ENCODE measurements around the gene FITM2.

FITM2 gene

DNA sequence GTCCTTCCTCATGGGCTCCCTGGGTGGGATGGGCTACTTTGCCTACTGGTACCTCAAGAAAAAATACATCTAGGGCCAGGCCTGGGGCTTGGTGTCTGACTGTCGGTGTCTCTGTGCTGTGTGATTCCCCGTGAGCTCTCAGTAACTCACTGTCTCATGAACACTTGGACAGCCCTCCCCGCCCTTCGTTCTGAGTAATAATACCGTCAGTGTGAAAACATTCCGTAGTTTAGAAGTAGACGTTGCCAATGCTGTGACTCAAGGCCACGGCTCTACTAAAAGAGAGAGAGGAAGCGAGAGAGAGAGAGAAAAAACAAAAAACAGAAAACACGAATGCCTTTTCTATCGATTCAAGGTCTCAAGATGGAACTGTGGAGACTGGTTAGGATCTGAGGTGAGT is 31.8 kb downstream of the FITM2 start:
- DNase-seq = no peak

- DNase-seq = no peak
Measured at GRCh38 chr20:44274303-44275017, 36.5 kb downstream of the FITM2 start.

DNA sequence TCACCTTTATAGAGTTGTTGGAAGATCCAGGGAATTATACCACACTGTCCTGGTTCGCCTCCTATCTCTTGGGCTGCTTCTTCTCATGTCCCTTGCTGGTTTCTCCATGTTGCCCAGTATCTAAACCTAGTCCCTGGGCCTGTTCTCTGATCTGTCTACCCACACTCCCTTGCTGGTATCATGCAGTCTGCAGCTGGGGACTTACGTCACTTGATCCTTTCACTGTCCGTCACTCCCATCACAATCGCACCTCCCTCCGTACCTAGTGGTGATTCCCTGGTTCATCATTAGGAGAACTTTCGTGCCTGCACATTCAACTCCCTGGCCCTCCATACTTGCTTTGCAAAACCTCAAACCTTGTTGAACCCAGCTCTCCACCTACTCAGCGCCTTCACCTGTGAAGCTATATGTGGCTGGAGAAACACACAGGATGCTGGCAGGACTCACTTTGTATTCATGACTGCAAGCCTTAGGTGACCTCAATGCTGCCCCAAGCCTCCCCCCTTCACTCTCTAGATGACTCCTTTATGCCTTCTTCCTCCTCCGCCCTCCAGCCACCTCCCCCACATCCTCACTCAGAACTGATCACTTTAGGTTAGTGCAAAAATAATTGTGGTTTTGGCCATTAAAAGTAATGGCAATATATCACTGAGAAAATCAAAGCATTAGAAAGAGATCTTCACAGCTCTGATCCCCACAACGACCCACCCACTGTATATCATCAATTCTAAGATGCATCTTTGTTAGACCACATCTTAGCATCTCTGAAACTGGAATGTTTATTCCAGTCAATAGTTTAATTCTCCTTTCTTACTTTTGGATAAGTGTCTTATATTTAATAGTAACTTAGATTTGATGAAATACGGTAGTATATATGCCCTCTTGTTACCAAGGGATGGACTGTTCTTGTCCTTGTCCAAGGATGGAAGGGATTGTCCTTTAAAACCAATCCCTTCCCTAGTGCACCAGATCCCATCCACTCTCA is 37.5 kb downstream of the FITM2 start:
- DNase-seq = no peak

DNA sequence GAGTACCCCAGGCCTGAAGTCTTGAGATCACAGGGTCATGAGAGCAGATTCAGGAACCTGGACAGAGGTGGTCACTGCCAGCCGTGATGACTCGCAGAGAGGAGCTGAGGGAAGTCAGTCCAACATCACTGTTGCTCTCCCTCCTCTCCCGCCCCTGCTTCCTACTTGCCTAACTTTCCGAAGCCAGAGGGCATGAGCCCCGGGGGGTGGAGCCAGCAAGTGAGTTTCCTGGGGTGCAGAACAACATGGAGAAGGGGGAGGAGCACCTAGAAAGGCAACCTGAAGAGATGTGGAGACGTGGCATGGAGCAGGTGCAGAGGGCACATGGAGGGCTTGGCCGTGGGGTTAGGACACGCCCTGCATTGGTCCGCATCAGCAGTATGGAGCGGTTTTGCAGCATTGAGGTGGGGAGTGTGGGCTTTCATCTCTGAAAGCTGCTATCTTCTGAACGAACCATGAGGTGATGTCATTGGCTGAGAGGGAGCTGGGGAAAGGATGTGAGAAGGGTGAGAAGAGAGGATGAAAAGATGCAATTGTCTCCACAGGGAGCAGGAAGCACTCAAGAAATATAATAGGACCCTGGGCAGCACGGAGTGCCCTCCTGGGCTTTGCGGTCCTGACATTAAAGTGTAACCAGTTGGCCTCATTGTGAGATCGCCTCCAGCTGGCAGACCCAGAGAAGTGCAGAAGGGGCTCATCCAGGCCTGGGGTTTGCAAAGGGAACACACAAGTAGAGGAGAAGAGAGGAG is 38.9 kb downstream of the FITM2 start:
- no peak for DNase-seq

GRCh38 chr20:44268802-44269201 is 42.2 kb downstream of the FITM2 start:
- no peak for DNase-seq

DNA sequence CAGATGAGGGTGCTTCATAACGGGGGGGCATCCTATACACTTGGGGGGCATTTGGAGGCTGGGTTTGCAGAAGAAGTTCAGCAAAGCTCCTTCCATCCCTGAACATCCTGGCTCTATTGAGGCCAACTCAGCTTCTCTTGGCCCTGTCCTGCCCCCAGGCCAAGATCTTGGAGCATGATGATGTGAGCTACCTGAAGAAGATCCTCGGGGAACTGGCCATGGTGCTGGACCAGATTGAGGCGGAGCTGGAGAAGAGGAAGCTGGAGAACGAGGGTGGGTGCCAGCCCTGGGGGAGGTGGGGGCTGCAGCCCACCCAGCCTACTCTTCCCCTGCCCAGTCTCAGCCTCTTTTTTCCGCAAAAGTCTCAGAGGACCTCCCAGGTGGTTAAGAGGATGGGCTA is 46.7 kb downstream of the FITM2 start:
- DNase-seq = no peak

GRCh38 chr20:44258226-44258890 is 52.6 kb downstream of the FITM2 start:
- DNase-seq = no peak

DNA sequence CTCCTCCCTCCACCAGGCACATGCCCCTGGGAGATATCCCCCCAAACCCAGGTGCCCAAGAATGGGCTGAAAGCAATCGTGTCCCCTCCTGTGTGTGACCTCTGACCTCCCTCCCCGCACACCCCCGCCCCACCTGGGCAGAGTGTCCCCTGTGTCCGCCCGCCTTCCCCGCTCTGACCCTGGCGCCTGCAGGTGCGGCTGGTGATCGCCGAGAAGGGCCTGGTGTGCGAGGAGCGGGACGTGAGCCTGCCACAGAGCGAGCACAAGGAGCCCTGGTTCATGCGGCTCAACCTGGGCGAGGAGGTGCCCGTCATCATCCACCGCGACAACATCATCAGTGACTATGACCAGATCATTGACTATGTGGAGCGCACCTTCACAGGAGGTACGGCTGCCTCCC is 54.0 kb downstream of the FITM2 start:
- DNase-seq = no peak

DNA sequence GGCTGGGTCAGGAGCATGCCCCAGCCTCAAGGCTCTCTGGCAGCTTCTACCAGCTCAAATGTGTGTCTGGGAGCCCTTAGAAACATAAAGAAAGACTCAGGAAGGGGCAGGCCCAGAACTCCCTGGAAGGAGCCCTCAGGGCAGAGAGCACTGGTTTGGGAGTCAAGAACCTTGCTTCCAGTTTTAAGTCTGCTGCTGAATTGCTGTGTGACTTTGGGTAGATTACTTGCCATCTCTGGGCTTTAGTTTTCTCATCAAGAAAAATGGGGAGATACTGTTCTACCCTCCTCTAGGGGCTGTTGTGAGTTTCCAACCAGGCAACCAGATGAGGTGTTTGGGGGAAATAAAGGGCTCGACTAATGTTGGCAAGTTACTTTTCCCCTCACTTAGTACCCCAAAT is 55.1 kb downstream of the FITM2 start:
- DNase-seq = no peak

- DNase-seq = no peak
Measured at GRCh38 chr20:44254073-44254472, 56.9 kb downstream of the FITM2 start.

GRCh38 chr20:44253528-44253927 is 57.5 kb downstream of the FITM2 start:
- DNase-seq = no peak
